ENCODE measurements around the gene FSTL4.

GRCh38 chr5:133381041-133381440 lies 231.3 kb downstream of the FSTL4 start:
- TF ChIP-seq CTCF (IDR thresholded peaks at IDR 0.05) = no peak
- TF ChIP-seq POLR2A (IDR thresholded peaks at IDR 0.05) = no peak

Data from body of pancreas (tissue), 4 donors.